ENCODE results near the gene RAD1.

The RAD1 gene

DNA sequence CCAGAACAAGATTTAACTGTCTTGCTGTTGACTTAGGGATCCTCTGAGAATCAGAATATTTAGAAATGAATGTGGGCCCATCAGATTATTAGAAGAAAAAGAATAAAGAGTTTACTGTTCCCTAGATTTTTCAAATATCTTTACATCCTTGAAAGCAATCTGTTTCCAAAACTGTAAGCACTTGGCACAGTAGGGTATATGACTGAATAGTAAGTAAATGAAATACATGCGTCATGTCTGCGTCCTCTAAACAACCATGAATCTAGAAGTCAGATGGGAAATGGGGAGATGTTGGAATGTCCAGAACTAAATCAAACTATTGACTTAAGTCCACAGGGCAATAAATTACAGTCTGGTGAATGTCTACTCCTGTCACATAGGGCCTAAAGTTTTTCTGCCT, 50.2 kb downstream of the RAD1 start:
- DNase-seq (ENCODE audit: low read depth in 2 of 2): no peak

DNA sequence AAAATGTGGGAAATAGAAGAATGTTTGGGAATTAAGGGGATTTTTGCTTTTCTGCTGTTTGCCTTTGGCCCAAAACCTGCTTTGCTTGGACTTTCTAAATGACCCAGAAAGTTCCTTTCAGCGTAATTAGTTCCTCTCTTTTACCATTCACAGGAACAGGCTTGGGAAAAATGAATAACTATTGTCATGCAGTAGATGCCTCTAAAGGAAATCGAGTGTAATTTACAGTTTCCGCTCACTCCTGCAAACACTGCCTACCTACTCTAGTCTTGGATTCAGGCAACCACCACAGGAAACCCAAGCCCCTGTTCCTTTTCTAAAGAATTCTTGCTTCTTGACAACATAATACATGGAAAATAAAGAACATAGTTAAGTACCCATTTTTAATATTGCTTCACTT, 51.4 kb downstream of the RAD1 start:
- DNase-seq (ENCODE audit: low read depth in 2 of 2): no peak

- no peak for DNase-seq (ENCODE audit: low read depth in 2 of 2)
Measured at GRCh38 chr5:34859253-34859652, 56.1 kb downstream of the RAD1 start.

DNA sequence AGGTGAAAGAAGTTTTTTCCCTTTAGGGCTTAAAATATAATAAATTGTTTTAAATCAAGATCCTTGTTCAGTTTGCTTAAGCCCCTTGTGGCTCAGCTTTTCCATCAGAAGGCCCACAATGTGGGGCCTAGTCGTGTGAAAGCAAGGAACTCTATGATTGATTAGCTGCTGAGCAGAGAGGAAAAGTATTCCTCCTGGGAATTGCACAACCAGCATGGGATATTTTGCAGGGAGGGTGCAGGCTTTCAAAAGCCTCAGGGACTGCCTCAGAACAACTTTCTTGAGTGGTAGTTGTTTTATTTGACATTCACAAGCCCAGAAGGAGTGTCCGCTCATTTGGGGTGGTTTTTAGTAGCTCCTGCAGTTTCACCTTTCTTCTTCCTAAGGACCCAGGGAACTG, 56.5 kb downstream of the RAD1 start:
- DNase-seq (ENCODE audit: low read depth in 2 of 2): peak; percentile 46 to 52

DNA sequence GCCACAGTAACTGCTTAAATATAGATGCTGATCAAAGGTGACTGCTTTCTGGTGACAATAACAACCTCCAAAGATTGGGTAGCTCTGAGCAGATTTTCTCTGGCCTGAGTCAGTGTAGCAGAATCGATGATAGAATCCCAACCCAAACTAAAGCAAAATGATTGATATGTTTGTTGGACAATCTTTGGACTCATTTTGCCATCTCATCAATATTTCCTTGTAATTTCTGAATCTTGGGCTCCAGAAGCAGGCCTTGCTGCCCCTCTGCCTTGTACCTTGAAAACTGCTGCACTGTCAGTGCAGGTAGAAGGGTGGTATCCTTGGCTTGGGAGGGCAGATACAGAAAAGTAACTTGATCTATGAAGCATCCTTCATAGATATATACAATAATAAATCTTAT, 57.4 kb downstream of the RAD1 start:
- no peak for DNase-seq (ENCODE audit: low read depth in 2 of 2)

DNA sequence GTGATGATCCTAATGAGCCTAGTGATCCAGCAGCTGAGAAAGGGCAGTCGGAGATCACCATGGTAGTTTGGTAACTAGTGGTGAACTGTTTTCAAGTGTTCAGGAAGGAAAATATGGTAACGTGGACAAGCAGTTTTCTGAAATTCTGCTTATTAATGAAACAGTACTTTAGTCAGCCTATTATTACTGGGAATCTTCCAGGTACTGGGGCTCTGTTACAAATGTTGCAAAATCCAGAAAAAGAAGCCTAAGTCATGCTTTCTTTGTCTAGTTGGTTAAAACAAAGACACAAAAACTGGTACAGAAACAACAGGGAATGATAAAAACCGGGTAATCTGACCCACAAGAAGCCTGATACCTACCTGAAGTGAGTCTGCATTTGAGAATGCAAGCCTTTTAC, 58.1 kb downstream of the RAD1 start:
- DNase-seq (ENCODE audit: low read depth in 2 of 2): no peak

Data from fibroblast of skin of left quadriceps (primary cell).